Natural killer cell (primary cell): ENCODE data around the gene HOXB1. TPM values are rescaled to one million over a fixed set of nuclear protein-coding genes. Genes with fewer than 3 reads are reported as not detected.

Experiments used
- ATAC-seq, 3 donors: fragments of 150-1000 bp in 2 of 3; fragments of 200-7000 bp in 1 of 3; cut with Tn5 transposase; 1 replicate in 1 of 3; 2 replicates in 2 of 3; pipeline ENCODE4 v1.10.0; 2021; ENCODE audit warnings: mild to moderate bottlenecking in 2 of 3, moderate library complexity in 2 of 3
- DNase-seq, 2 donors: peaks; one replicate each; pipeline versions ENCODE4 v3.0.0 to v3.0.0-alpha.2; 2013 to 2021; ENCODE audit warnings: mixed read lengths in 1 of 2
- H3K27ac ChIP-seq: one replicate; pipeline ENCODE4 v1.5.1; 2013; ENCODE audit warnings: mild to moderate bottlenecking, low read length
- H3K27me3 ChIP-seq: one replicate; pipeline ENCODE4 v1.6.1; 2013; ENCODE audit warnings: low read length; ENCODE audit not compliant: control insufficient read depth, insufficient read depth
- H3K36me3 ChIP-seq: one replicate; pipeline ENCODE4 v1.6.1; 2013; ENCODE audit warnings: low read length; ENCODE audit not compliant: control insufficient read depth, insufficient read depth
- H3K4me1 ChIP-seq: one replicate; pipeline ENCODE4 v1.6.1; 2013; ENCODE audit warnings: low read length; ENCODE audit not compliant: control insufficient read depth, insufficient read depth
- H3K4me3 ChIP-seq: one replicate; pipeline ENCODE4 v1.5.1; 2013; ENCODE audit warnings: low read length
- H3K9me3 ChIP-seq: one replicate; pipeline ENCODE4 v1.6.1; 2013; ENCODE audit warnings: low read length; ENCODE audit not compliant: control insufficient read depth, insufficient read depth
- H3K27ac Mint-ChIP-seq, 2 donors: one replicate each; pipeline ENCODE4 v1.8.0; 2022; ENCODE audit warnings: mild to moderate bottlenecking in 2 of 2, mixed read lengths in 2 of 2, moderate library complexity in 1 of 2
- H3K27me3 Mint-ChIP-seq, 2 donors: one replicate each; pipeline ENCODE4 v1.8.0; 2022; ENCODE audit warnings: low read depth in 2 of 2, mixed read lengths in 2 of 2
- H3K36me3 Mint-ChIP-seq: one replicate; pipeline ENCODE4 v1.8.0; 2022; ENCODE audit warnings: mixed read lengths
- H3K4me1 Mint-ChIP-seq, 2 donors: one replicate each; pipeline ENCODE4 v1.8.0; 2022; ENCODE audit warnings: mixed read lengths in 2 of 2
- H3K4me3 Mint-ChIP-seq: one replicate; pipeline ENCODE4 v1.8.0; 2022; ENCODE audit warnings: mild to moderate bottlenecking, moderate library complexity, mixed read lengths
- H3K9me3 Mint-ChIP-seq, 2 donors: one replicate each; pipeline ENCODE4 v1.8.0; 2022; ENCODE audit warnings: mixed read lengths in 2 of 2
- WGBS: methylation state at CpG from one replicate; pipeline ENCODE4 v1.1.7; 2013; ENCODE audit warnings: missing lambda C conversion rate; ENCODE audit not compliant: insufficient coverage; 5-methylcytosine and 5-hydroxymethylcytosine counted together
- intact Hi-C: fragments of 100-400 bp; cut with micrococcal nuclease; formaldehyde crosslinking; loops from one replicate; pipeline ENCODE4 v1.14.2; 2022
- total RNA-seq, 4 donors: library from RNA; stranded (reverse); fragments of 120-200 nt in 1 of 4; gene quantifications; one replicate each; pipeline versions ENCODE4 v1.2.3 to v1.2.4, GENCODE V29; 2013 to 2022
- TF ChIP-seq, protein P1 (sequence below): fragments of 200-600 bp; IDR thresholded peaks from one replicate; pipeline ENCODE4 v1.8.0; 2022; ENCODE audit warnings: antibody characterized with exemption

The HOXB1 gene
- total RNA-seq, 3 donors from 2014 or later (not counting 1 experiment from before 2014, with no cell fraction given): not detected

DNA sequence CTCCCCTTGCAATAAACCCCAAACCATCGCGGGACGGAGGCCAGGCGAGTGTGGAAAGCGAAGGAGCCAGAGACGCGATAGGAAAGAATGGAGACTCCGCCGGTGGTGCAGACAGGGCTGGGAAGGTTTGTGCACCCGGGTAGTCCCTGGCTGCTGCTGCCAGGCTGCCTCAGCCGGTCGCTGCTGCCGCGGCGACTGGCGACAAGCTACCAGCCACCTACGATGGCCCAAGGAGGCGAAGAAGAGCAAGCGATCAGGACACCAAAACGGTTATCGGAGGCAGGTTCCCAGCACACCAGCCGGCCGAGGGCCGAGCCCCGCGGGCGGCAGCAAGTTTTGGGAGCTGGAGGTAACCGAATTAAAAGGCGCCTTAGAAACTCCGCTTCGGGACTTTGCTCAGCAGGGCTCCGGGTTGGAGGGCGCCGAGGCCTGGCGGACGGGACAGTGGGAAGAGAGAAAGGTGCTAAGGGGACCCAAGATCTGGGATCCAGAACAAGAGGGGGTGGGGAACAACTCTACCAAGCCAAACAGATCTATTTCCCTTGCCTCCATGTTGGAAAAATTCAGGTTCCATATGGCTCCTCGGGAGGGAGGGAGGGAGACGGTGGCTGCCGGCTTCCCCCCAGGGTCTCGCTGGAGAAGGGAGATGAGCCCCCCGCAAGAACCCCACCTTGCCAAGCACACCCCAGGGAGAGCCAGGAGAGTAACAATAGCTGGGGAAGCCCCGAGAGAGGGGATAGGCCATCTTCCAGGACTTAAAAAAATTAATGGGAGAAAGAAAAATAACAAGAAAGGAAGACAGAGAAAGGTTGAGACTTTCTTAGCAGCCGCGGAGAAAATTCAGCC is 23.8 kb upstream of the HOXB1 start:
- no peaks in the 10 kb centered on the region for H3K36me3 Mint-ChIP-seq
- no peaks in the 10 kb centered on the region for H3K9me3 ChIP-seq
- DNase-seq: no peak
- no peak overlapping the region for H3K4me3 ChIP-seq
- H3K4me1 ChIP-seq: peaks cover 13% of the 10 kb centered on the region
- peaks cover 20 to 34% of the 10 kb centered on the region in 2 donors for H3K4me1 Mint-ChIP-seq
- no peaks in the 10 kb centered on the region for H3K27me3 ChIP-seq
- peaks cover 2% of the 10 kb centered on the region for H3K36me3 ChIP-seq
- no peak for ATAC-seq
- WGBS: 93% methylated on average over 41 of the region's 44 CpGs
- TF ChIP-seq, protein P1, sequence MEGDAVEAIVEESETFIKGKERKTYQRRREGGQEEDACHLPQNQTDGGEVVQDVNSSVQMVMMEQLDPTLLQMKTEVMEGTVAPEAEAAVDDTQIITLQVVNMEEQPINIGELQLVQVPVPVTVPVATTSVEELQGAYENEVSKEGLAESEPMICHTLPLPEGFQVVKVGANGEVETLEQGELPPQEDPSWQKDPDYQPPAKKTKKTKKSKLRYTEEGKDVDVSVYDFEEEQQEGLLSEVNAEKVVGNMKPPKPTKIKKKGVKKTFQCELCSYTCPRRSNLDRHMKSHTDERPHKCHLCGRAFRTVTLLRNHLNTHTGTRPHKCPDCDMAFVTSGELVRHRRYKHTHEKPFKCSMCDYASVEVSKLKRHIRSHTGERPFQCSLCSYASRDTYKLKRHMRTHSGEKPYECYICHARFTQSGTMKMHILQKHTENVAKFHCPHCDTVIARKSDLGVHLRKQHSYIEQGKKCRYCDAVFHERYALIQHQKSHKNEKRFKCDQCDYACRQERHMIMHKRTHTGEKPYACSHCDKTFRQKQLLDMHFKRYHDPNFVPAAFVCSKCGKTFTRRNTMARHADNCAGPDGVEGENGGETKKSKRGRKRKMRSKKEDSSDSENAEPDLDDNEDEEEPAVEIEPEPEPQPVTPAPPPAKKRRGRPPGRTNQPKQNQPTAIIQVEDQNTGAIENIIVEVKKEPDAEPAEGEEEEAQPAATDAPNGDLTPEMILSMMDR: no peak
- peak overlapping the region; percentile 87 for H3K27ac Mint-ChIP-seq
- no peak overlapping the region for H3K27ac ChIP-seq
- intact Hi-C loops: no loop called here
- peaks cover 0 to 17% of the 10 kb centered on the region in 2 donors for H3K27me3 Mint-ChIP-seq
- peak overlapping the region; percentile 95 for H3K4me3 Mint-ChIP-seq
- no peaks in the 10 kb centered on the region for H3K9me3 Mint-ChIP-seq

DNA sequence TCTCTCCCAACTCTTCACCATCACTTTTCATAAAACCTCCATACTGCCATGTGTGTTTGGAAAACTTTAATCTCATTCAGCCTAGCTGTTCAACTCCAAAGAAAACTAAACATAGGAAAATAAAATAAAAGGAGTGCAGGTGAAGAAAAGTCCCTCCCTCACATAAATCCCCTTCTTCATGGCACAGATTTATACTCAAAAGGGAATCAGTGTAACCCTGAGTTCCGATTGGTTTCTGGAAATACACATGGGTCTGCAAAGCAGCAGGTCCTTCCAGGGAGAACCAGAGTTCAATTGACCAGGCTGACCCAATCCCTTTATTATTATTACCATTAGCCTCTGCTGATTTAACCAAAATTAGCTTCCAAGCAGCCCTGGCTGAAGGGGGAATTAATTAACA is 23.0 kb upstream of the HOXB1 start:
- Mint-ChIP-seq H3K36me3 (no peaks in the 10 kb centered on the region), H3K4me1 (peaks cover 20 to 34% of the 10 kb centered on the region in 2 donors), H3K27ac (peak overlapping the region; percentile 87), H3K9me3 (no peaks in the 10 kb centered on the region), H3K27me3 (peaks cover 0 to 16% of the 10 kb centered on the region in 2 donors), H3K4me3 (peak overlapping the region; percentile 67)
- H3K4me3 ChIP-seq: no peak overlapping the region
- TF ChIP-seq, protein P1: no peak
- DNase-seq: no peak
- H3K27ac ChIP-seq: no peak overlapping the region
- H3K4me1 ChIP-seq: peaks cover 13% of the 10 kb centered on the region
- H3K9me3 ChIP-seq: no peaks in the 10 kb centered on the region
- no peak for ATAC-seq
- 100% methylated on average over 1 of the region's 1 CpG for WGBS
- H3K27me3 ChIP-seq: no peaks in the 10 kb centered on the region
- peaks cover 2% of the 10 kb centered on the region for H3K36me3 ChIP-seq
- intact Hi-C loops: no loop called here

GRCh38 chr17:48553190-48553547 is 22.4 kb upstream of the HOXB1 start:
- Histone ChIP-seq H3K9me3 (no peaks in the 10 kb centered on the region), H3K27ac (no peak overlapping the region), H3K4me3 (no peak overlapping the region), H3K4me1 (peaks cover 19% of the 10 kb centered on the region), H3K36me3 (peaks cover 2% of the 10 kb centered on the region), H3K27me3 (no peaks in the 10 kb centered on the region)
- intact Hi-C loops: no loop called here
- TF ChIP-seq, protein P1: no peak
- H3K9me3 Mint-ChIP-seq: no peaks in the 10 kb centered on the region
- peak overlapping the region in 1 of 2 donors; percentile 87 for H3K27ac Mint-ChIP-seq
- ATAC-seq (no peak), DNase-seq (no peak)
- H3K4me3 Mint-ChIP-seq: no peak overlapping the region
- 85% methylated on average over 5 of the region's 5 CpGs for WGBS
- H3K27me3 Mint-ChIP-seq: peaks cover 0 to 10% of the 10 kb centered on the region in 2 donors
- peaks cover 27 to 39% of the 10 kb centered on the region in 2 donors for H3K4me1 Mint-ChIP-seq
- H3K36me3 Mint-ChIP-seq: no peaks in the 10 kb centered on the region
